ENCODE data around the gene HPCAL1.

GRCh38 chr2:10452956-10453904 is 150.5 kb downstream of the HPCAL1 start:
- TF ChIP-seq CTCF (conservative IDR thresholded peaks at IDR 0.05; ENCODE audit: low read depth, low read length) (no peak), EZH2 (IDR thresholded peaks at IDR 0.05; ENCODE audit: low read length, unreplicated experiment) (no peak)
